Body of pancreas (tissue), 4 donors: ENCODE data around the gene DMRTC2. TPM values are rescaled to one million over a fixed set of nuclear protein-coding genes. Genes with fewer than 3 reads are reported as not detected.

Source experiments
- ATAC-seq: fragments of 150-250 bp; one replicate; pipeline ENCODE4 v1.9.1; 2016
- DNase-seq, 4 donors: peaks; one replicate each; pipeline ENCODE4 v3.0.0-alpha.2; 2019
- H3K27ac ChIP-seq, 4 donors: fragments of 200-600 bp; sonication (generic); 1 replicate in 3 of 4; 2 replicates in 1 of 4; pipeline versions ENCODE4 v1.5.1 to v1.6.1; 2016 to 2019; ENCODE audit warnings: mild to moderate bottlenecking in 1 of 4, mixed read lengths in 1 of 4, moderate library complexity in 1 of 4
- H3K27me3 ChIP-seq, 2 donors: fragments of 200-600 bp; sonication (generic); one replicate each; pipeline ENCODE4 v1.6.0; 2016; ENCODE audit warnings: mild to moderate bottlenecking in 1 of 2
- H3K36me3 ChIP-seq, 2 donors: fragments of 200-600 bp; sonication (generic); replicated peaks in 1 of 2; 2 replicates each; pipeline ENCODE4 v1.5.1; 2016; ENCODE audit warnings: low read depth in 2 of 2; ENCODE audit not compliant: insufficient read depth in 1 of 2
- H3K4me1 ChIP-seq: fragments of 200-600 bp; sonication (generic); one replicate; pipeline ENCODE4 v1.6.0; 2016
- H3K4me3 ChIP-seq, 2 donors: fragments of 200-600 bp; sonication (generic); 1 replicate in 1 of 2; 2 replicates in 1 of 2; pipeline ENCODE4 v1.5.1; 2016 to 2019
- H3K9me3 ChIP-seq, 3 donors: fragments of 200-600 bp; sonication (generic); 1 replicate in 2 of 3; 2 replicates in 1 of 3; pipeline ENCODE4 v1.5.1; 2016
- CTCF ChIP-seq, 7 experiments: fragments of 450-650 bp in 4 of 7; fragments of 200-600 bp in 3 of 7; sonication (generic) in 3 of 7; IDR thresholded peaks; one replicate each; pipeline ENCODE4 v1.5.1; 2016 to 2019; ENCODE audit warnings: antibody characterized with exemption in 7 of 7
- POLR2A ChIP-seq, 3 donors: fragments of 450-650 bp; IDR thresholded peaks; one replicate each; pipeline ENCODE4 v1.6.1; 2016; ENCODE audit warnings: antibody characterized with exemption in 3 of 3, mild to moderate bottlenecking in 2 of 3
- WGBS, 2 donors: methylation state at CpG; one replicate each; pipeline ENCODE4 v1.1.5; 2017; 5-methylcytosine and 5-hydroxymethylcytosine counted together
- intact Hi-C: fragments of 100-400 bp; cut with DNase I; formaldehyde crosslinking; loops from one replicate; pipeline ENCODE4 v1.15.1; 2023
- total RNA-seq, 2 donors: library from RNA; depleted of rRNA; stranded (reverse); fragments of >200 nt; gene quantifications; one replicate each; pipeline ENCODE4 v1.1.0, GENCODE V29; 2016

Gene DMRTC2
- total RNA-seq, 2 donors from 2014 or later, result not detected

DNA sequence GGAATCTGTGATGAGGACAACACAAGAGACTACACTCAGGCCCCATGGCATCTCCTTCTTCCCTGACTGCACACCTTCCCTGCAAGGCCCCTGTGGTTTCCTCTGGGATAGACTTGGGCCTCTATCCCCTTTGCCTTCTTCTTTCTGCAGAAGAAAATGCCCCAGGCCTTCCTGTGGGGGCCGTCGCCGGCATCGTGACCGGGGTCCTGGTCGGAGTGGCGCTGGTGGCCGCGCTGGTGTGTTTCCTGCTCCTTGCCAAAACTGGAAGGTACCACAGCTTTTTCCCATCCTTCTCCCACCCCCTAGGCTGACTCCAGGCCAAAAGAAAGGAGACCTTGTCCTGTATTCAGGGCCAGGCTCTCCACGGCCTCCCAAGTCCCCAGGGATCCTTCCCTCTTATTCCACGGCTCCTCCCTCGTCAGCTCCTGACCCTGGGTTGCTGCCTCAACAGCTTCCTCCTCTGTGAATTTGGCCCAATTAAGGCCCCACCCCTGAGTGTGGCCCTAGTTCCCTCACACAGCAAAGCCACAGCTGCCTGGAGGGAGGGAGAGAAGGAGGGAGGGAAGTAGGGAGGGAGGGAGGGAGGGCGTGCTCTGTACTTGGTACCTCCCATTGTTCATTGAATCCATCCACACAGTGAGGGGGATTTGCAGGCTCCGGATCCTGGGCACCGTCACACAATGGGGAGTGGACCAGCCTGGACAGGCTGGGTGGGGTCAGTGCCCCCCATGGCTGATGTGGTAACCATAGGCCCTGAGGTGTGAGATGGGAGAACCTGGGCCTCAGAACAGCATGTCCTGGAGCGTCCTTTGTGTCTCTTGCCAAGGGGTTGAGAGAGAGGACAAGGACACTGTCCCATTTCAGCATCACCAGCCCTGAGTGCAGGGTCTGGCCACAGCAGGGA, 35.9 kb upstream of the DMRTC2 start:
- Histone ChIP-seq H3K27me3 (no peaks in the 10 kb centered on the region), H3K4me3 (no peak overlapping the region), H3K9me3 (no peaks in the 10 kb centered on the region), H3K27ac (no peak overlapping the region), H3K4me1 (no peaks in the 10 kb centered on the region), H3K36me3 (no peaks in the 10 kb centered on the region)
- DNase-seq (peak in 1 of 4 donors; percentile 40), ATAC-seq (no peak)
- intact Hi-C loops, result no loop called here
- no peak for TF ChIP-seq POLR2A (IDR thresholded peaks at IDR 0.05)
- TF ChIP-seq CTCF (IDR thresholded peaks at IDR 0.05), result no peak
- 74 to 76% methylated on average over 11 to 16 of the region's 16 CpGs for WGBS, 2 donors

DNA sequence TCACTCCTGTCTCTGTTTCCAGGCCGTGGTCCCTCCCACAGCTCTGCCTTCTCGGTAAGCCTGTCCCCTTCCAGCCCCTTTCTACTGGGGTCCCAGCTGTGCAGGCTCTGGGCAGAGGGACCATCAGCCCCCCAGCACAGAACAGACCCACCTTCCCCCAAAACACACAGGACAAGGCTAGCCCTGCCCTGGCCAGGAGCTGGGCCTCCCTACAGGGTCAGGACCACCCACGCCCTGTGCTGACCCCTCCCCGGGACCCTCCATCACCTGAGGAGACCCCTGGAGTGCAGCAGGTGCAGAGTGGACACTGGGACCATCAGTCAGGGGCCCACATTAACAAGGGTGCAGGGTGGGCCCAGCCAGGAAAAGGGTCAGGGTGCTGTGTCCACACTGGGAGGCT, 34.5 kb upstream of the DMRTC2 start:
- Histone ChIP-seq H3K4me1 (no peaks in the 10 kb centered on the region), H3K36me3 (no peaks in the 10 kb centered on the region), H3K27me3 (no peaks in the 10 kb centered on the region), H3K4me3 (no peak overlapping the region), H3K27ac (no peak overlapping the region), H3K9me3 (no peaks in the 10 kb centered on the region)
- TF ChIP-seq CTCF (IDR thresholded peaks at IDR 0.05), result no peak
- no peak for TF ChIP-seq POLR2A (IDR thresholded peaks at IDR 0.05)
- 51% methylated on average over 4 of the region's 4 CpGs; no CpG with 5 or more reads in 1 of the 2 donors for WGBS, 2 donors
- DNase-seq (no peak), ATAC-seq (no peak)
- intact Hi-C loops, result no loop called here

GRCh38 chr19:41811036-41811435, 33.8 kb upstream of the DMRTC2 start:
- Histone ChIP-seq H3K9me3 (no peaks in the 10 kb centered on the region), H3K4me3 (no peak overlapping the region), H3K36me3 (no peaks in the 10 kb centered on the region), H3K27me3 (no peaks in the 10 kb centered on the region), H3K27ac (no peak overlapping the region), H3K4me1 (no peaks in the 10 kb centered on the region)
- ATAC-seq, result no peak
- 54 to 71% methylated on average over 1 to 3 of the region's 3 CpGs for WGBS, 2 donors
- intact Hi-C loops, result no loop called here
- TF ChIP-seq POLR2A (IDR thresholded peaks at IDR 0.05) (no peak), CTCF (IDR thresholded peaks at IDR 0.05) (no peak)
- DNase-seq, result peak in 1 of 4 donors; percentile 54

DNA sequence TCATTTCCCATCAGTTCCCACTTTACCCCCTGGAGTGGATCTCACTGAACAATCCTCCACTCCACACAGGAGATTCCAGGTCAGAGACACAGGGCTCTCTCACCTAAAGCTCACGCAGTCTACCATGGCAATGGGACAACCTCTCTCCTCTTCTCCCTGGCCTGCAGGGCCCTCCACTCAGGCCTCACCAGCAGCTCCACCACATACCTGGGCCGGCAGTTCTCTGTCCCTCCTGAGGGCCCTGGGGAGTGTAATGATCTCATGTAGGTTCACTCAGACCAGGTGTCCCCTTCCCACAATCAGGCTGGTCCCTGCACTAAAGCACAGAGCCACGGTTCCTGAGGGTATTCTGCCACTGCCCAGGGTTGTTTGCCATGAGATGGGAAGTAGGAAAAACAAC, 32.9 kb upstream of the DMRTC2 start:
- intact Hi-C loops, result no loop called here
- no peaks in the 10 kb centered on the region for H3K36me3 ChIP-seq
- no peak overlapping the region for H3K4me3 ChIP-seq
- ATAC-seq (no peak), DNase-seq (no peak)
- 68 to 76% methylated on average over 2 to 3 of the region's 3 CpGs for WGBS, 2 donors
- no peaks in the 10 kb centered on the region for H3K9me3 ChIP-seq
- no peaks in the 10 kb centered on the region for H3K4me1 ChIP-seq
- no peaks in the 10 kb centered on the region for H3K27me3 ChIP-seq
- no peak for TF ChIP-seq CTCF (IDR thresholded peaks at IDR 0.05)
- no peak for TF ChIP-seq POLR2A (IDR thresholded peaks at IDR 0.05)
- no peak overlapping the region for H3K27ac ChIP-seq

- no peak for TF ChIP-seq CTCF (IDR thresholded peaks at IDR 0.05)
- no peak for TF ChIP-seq POLR2A (IDR thresholded peaks at IDR 0.05)
- Histone ChIP-seq H3K4me1 (no peaks in the 10 kb centered on the region), H3K27me3 (no peaks in the 10 kb centered on the region), H3K9me3 (no peaks in the 10 kb centered on the region), H3K27ac (no peak overlapping the region), H3K4me3 (no peak overlapping the region), H3K36me3 (no peaks in the 10 kb centered on the region)
- DNase-seq (no peak), ATAC-seq (no peak)
- WGBS, 2 donors, result 36 to 52% methylated on average over 4 of the region's 4 CpGs
- intact Hi-C loops, result no loop called here
These were observed 30.9 kb upstream of the DMRTC2 start for GRCh38 chr19:41813911-41814310.
